Trophoblast cell (in vitro differentiated cells and primary cell): ENCODE results near the gene TBC1D12.

Experiments
- DNase-seq, 2 donors: peaks; one replicate each; pipeline ENCODE4 v3.0.0-alpha.2; 2016
- H2AFZ ChIP-seq: 2 replicates; pipeline ENCODE4 v1.6.1; 2013; ENCODE audit warnings: low read length, moderate library complexity, mild to moderate bottlenecking; ENCODE audit not compliant: insufficient read depth, poor library complexity
- H2AK5ac ChIP-seq: 2 replicates; pipeline ENCODE4 v1.6.1; 2013; ENCODE audit warnings: mild to moderate bottlenecking, low read length
- H2BK120ac ChIP-seq: 2 replicates; pipeline ENCODE4 v1.6.1; 2013; ENCODE audit warnings: low read length, mild to moderate bottlenecking, moderate library complexity; ENCODE audit not compliant: insufficient read depth, poor library complexity
- H2BK12ac ChIP-seq: 2 replicates; pipeline ENCODE4 v1.6.1; 2013; ENCODE audit warnings: mild to moderate bottlenecking, low read length, moderate library complexity
- H2BK5ac ChIP-seq: 2 replicates; pipeline ENCODE4 v1.6.1; 2013; ENCODE audit warnings: low read length, low read depth, moderate library complexity, mild to moderate bottlenecking; ENCODE audit not compliant: poor library complexity
- H3K14ac ChIP-seq: 2 replicates; pipeline ENCODE4 v1.6.1; 2013; ENCODE audit warnings: mild to moderate bottlenecking, low read length
- H3K18ac ChIP-seq: 2 replicates; pipeline ENCODE4 v1.6.1; 2013; ENCODE audit warnings: mild to moderate bottlenecking, low read length
- H3K23ac ChIP-seq: 2 replicates; pipeline ENCODE4 v1.6.1; 2013; ENCODE audit warnings: low read length
- H3K27ac ChIP-seq: 2 replicates; pipeline ENCODE4 v1.5.1; 2013; ENCODE audit warnings: low read depth, mild to moderate bottlenecking, inconsistent platforms, low read length, moderate library complexity
- H3K27me3 ChIP-seq: 2 replicates; pipeline ENCODE4 v1.6.1; 2013; ENCODE audit warnings: inconsistent platforms, mild to moderate bottlenecking, low read length, moderate library complexity; ENCODE audit not compliant: insufficient read depth
- H3K36me3 ChIP-seq, 2 experiments: 1 replicate in 1 of 2; 2 replicates in 1 of 2; pipeline ENCODE4 v1.6.1; 2013; ENCODE audit warnings: low read length in 2 of 2, mild to moderate bottlenecking in 2 of 2, moderate library complexity in 1 of 2; ENCODE audit not compliant: insufficient read depth in 2 of 2, control insufficient read depth in 1 of 2
- H3K4ac ChIP-seq: 2 replicates; pipeline ENCODE4 v1.6.1; 2013; ENCODE audit warnings: low read depth, mild to moderate bottlenecking, low read length, moderate library complexity
- H3K4me1 ChIP-seq, 2 experiments: 1 replicate in 1 of 2; 2 replicates in 1 of 2; pipeline ENCODE4 v1.6.1; 2013; ENCODE audit warnings: low read length in 2 of 2, mild to moderate bottlenecking in 2 of 2, moderate library complexity in 1 of 2; ENCODE audit not compliant: insufficient read depth in 2 of 2, control insufficient read depth in 1 of 2
- H3K4me2 ChIP-seq: 2 replicates; pipeline ENCODE4 v1.6.1; 2013; ENCODE audit warnings: inconsistent platforms, mild to moderate bottlenecking, low read length, moderate library complexity
- H3K4me3 ChIP-seq: 2 replicates; pipeline ENCODE4 v1.5.1; 2013; ENCODE audit warnings: mild to moderate bottlenecking, low read depth, low read length, inconsistent platforms
- H3K79me1 ChIP-seq: one replicate; pipeline ENCODE4 v1.6.1; 2013; ENCODE audit warnings: low read length
- H3K79me2 ChIP-seq: 2 replicates; pipeline ENCODE4 v1.6.1; 2013; ENCODE audit warnings: low read length, mild to moderate bottlenecking; ENCODE audit not compliant: control insufficient read depth, insufficient read depth, poor library complexity
- H3K9ac ChIP-seq: 2 replicates; pipeline ENCODE4 v1.6.1; 2013; ENCODE audit warnings: mild to moderate bottlenecking, low read length
- H3K9me3 ChIP-seq: 2 replicates; pipeline ENCODE4 v1.6.1; 2013; ENCODE audit warnings: low read depth, mild to moderate bottlenecking, control low read depth, inconsistent platforms, low read length; ENCODE audit not compliant: insufficient read depth
- H4K12ac ChIP-seq: 2 replicates; pipeline ENCODE4 v1.6.1; 2013; ENCODE audit warnings: low read depth, mild to moderate bottlenecking, low read length, moderate library complexity
- H4K8ac ChIP-seq: 2 replicates; pipeline ENCODE4 v1.6.1; 2013; ENCODE audit warnings: low read depth, mild to moderate bottlenecking, low read length, moderate library complexity
- H4K91ac ChIP-seq: one replicate; pipeline ENCODE4 v1.6.1; 2013; ENCODE audit warnings: low read depth, mild to moderate bottlenecking, low read length, moderate library complexity
- WGBS: extraction: QIAGEN DNeasy Blood & Tissue Kit; methylation state at CpG from one replicate; pipeline ENCODE4 v1.1.7; 2013; ENCODE audit warnings: missing lambda C conversion rate; ENCODE audit not compliant: insufficient read length, insufficient coverage; ENCODE audit errors: extremely low coverage; 5-methylcytosine and 5-hydroxymethylcytosine counted together

Gene TBC1D12

GRCh38 chr10:94425942-94426341 is 23.6 kb downstream of the TBC1D12 start:
- no peak for DNase-seq
- Histone ChIP-seq H3K23ac (no peak overlapping the region), H3K4me3 (no peak overlapping the region), H3K27me3 (no peaks in the 10 kb centered on the region), H3K9me3 (no peaks in the 10 kb centered on the region), H4K91ac (no peak overlapping the region), H2BK5ac (no peak overlapping the region), H4K12ac (no peak overlapping the region), H3K9ac (no peak overlapping the region), H3K4me2 (no peak overlapping the region), H3K79me2 (no peaks in the 10 kb centered on the region), H3K36me3 (no peaks in the 10 kb centered on the region), H3K4me1 (no peaks in the 10 kb centered on the region), H3K4ac (no peak overlapping the region), H2AK5ac (no peak overlapping the region), H3K27ac (no peak overlapping the region), H3K14ac (no peak overlapping the region), H3K79me1 (no peaks in the 10 kb centered on the region), H2BK12ac (no peak overlapping the region), H4K8ac (no peak overlapping the region), H3K18ac (no peak overlapping the region), H2AFZ (no peak overlapping the region), H2BK120ac (no peak overlapping the region)

- no peaks in the 10 kb centered on the region for H3K36me3 ChIP-seq
- H3K79me1 ChIP-seq: no peaks in the 10 kb centered on the region
- H2BK12ac ChIP-seq: no peak overlapping the region
- no peaks in the 10 kb centered on the region for H3K79me2 ChIP-seq
- no CpG with 5 or more reads among the region's 1 CpG for WGBS
- no peak overlapping the region for H2BK120ac ChIP-seq
- H2AFZ ChIP-seq: no peak overlapping the region
- H3K9ac ChIP-seq: no peak overlapping the region
- no peak overlapping the region for H4K91ac ChIP-seq
- H3K4me3 ChIP-seq: no peak overlapping the region
- no peak overlapping the region for H2AK5ac ChIP-seq
- no peak for DNase-seq
- H3K4me2 ChIP-seq: no peak overlapping the region
- H3K18ac ChIP-seq: no peak overlapping the region
- H3K27me3 ChIP-seq: no peaks in the 10 kb centered on the region
- no peak overlapping the region for H3K14ac ChIP-seq
- H4K8ac ChIP-seq: no peak overlapping the region
- H2BK5ac ChIP-seq: no peak overlapping the region
- no peak overlapping the region for H3K27ac ChIP-seq
- no peak overlapping the region for H4K12ac ChIP-seq
- H3K4ac ChIP-seq: no peak overlapping the region
- no peak overlapping the region for H3K23ac ChIP-seq
- H3K4me1 ChIP-seq: no peaks in the 10 kb centered on the region
- H3K9me3 ChIP-seq: no peaks in the 10 kb centered on the region
Measured at GRCh38 chr10:94427166-94427565, 24.8 kb downstream of the TBC1D12 start.

GRCh38 chr10:94428766-94429707 is 26.7 kb downstream of the TBC1D12 start:
- H3K4me3 ChIP-seq: no peak overlapping the region
- H4K8ac ChIP-seq: no peak overlapping the region

GRCh38 chr10:94430701-94431100 is 28.4 kb downstream of the TBC1D12 start:
- no peaks in the 10 kb centered on the region for H3K9me3 ChIP-seq
- no peak overlapping the region for H3K18ac ChIP-seq
- no peak overlapping the region for H3K4me3 ChIP-seq
- no peaks in the 10 kb centered on the region for H3K79me2 ChIP-seq
- H3K27ac ChIP-seq: no peak overlapping the region
- no peak for DNase-seq
- WGBS: 100% methylated on average over 1 of the region's 1 CpG
- no peak overlapping the region for H4K8ac ChIP-seq
- H4K12ac ChIP-seq: no peak overlapping the region
- no peak overlapping the region for H3K14ac ChIP-seq
- no peak overlapping the region for H2AFZ ChIP-seq
- H3K4ac ChIP-seq: no peak overlapping the region
- H2BK5ac ChIP-seq: no peak overlapping the region
- no peak overlapping the region for H4K91ac ChIP-seq
- H2AK5ac ChIP-seq: no peak overlapping the region
- H2BK12ac ChIP-seq: no peak overlapping the region
- H3K4me2 ChIP-seq: no peak overlapping the region
- no peaks in the 10 kb centered on the region for H3K4me1 ChIP-seq
- no peak overlapping the region for H3K9ac ChIP-seq
- no peaks in the 10 kb centered on the region for H3K79me1 ChIP-seq
- H3K23ac ChIP-seq: no peak overlapping the region
- no peak overlapping the region for H2BK120ac ChIP-seq
- H3K27me3 ChIP-seq: no peaks in the 10 kb centered on the region
- H3K36me3 ChIP-seq: no peaks in the 10 kb centered on the region

More at GRCh38 chr10:94428766-94429707, 26.7 kb downstream of the TBC1D12 start:
- H4K12ac ChIP-seq: no peak overlapping the region
- H3K9ac ChIP-seq: no peak overlapping the region
- no peak overlapping the region for H2AK5ac ChIP-seq
- no peaks in the 10 kb centered on the region for H3K9me3 ChIP-seq
- H2BK120ac ChIP-seq: no peak overlapping the region
- no peak for DNase-seq
- WGBS: no CpG with 5 or more reads among the region's 8 CpGs
- no peaks in the 10 kb centered on the region for H3K27me3 ChIP-seq
- H3K79me1 ChIP-seq: no peaks in the 10 kb centered on the region
- H3K27ac ChIP-seq: no peak overlapping the region
- H3K4ac ChIP-seq: no peak overlapping the region
- H3K18ac ChIP-seq: no peak overlapping the region
- no peak overlapping the region for H2BK5ac ChIP-seq
- no peak overlapping the region for H2BK12ac ChIP-seq
- no peak overlapping the region for H3K23ac ChIP-seq
- no peak overlapping the region for H3K4me2 ChIP-seq
- H3K79me2 ChIP-seq: no peaks in the 10 kb centered on the region
- H3K4me1 ChIP-seq: no peaks in the 10 kb centered on the region
- H4K91ac ChIP-seq: no peak overlapping the region
- no peak overlapping the region for H2AFZ ChIP-seq
- no peaks in the 10 kb centered on the region for H3K36me3 ChIP-seq
- no peak overlapping the region for H3K14ac ChIP-seq
